Peyer's patch (tissue), 4 donors: ENCODE results near the gene MSH2.

Source experiments
- POLR2A ChIP-seq, 2 donors: fragments of 450-650 bp; IDR thresholded peaks; one replicate each; pipeline ENCODE4 v1.5.1; 2017; ENCODE audit warnings: antibody characterized with exemption in 2 of 2, mild to moderate bottlenecking in 2 of 2, moderate library complexity in 2 of 2
- TF ChIP-seq, protein P1 (sequence below), 6 experiments: fragments of 450-650 bp in 4 of 6; fragments of 200-600 bp in 2 of 6; sonication (generic) in 1 of 6; IDR thresholded peaks; one replicate each; pipeline ENCODE4 v1.5.1; 2017 to 2019; ENCODE audit warnings: antibody characterized with exemption in 6 of 6, mild to moderate bottlenecking in 3 of 6, moderate library complexity in 1 of 6

DNA sequence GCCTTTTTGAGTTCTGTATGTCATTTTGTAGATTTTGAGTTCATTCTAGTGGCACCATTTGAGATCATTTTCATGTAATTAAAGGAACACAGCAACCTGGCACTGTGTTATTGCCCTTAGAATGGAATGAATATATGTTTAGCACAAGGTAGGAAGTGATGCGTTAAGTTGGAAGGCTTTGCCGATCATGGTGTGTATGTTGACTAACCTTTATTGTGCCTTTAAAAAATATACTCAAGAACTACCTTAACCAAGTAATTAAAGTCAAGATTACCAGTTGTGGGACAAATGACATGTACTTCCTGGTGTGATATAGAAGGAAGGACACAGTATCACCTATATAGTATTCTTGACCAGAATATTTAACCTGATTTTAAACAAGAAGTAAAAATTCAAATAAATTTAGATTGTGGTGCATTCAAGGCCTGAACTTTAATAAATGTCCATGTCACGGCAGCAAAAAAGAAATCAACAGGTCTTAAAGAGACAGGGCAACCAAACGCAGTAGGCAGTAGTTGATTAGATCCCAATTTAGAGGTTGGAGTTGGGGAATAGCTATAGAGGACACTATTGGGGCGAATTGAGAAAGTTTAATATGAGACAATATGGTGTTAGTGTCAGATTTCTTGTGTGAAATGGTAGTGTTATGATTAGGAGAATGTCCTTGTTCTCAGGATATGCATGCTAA, 68.6 kb downstream of the MSH2 start:
- TF ChIP-seq, protein P1, sequence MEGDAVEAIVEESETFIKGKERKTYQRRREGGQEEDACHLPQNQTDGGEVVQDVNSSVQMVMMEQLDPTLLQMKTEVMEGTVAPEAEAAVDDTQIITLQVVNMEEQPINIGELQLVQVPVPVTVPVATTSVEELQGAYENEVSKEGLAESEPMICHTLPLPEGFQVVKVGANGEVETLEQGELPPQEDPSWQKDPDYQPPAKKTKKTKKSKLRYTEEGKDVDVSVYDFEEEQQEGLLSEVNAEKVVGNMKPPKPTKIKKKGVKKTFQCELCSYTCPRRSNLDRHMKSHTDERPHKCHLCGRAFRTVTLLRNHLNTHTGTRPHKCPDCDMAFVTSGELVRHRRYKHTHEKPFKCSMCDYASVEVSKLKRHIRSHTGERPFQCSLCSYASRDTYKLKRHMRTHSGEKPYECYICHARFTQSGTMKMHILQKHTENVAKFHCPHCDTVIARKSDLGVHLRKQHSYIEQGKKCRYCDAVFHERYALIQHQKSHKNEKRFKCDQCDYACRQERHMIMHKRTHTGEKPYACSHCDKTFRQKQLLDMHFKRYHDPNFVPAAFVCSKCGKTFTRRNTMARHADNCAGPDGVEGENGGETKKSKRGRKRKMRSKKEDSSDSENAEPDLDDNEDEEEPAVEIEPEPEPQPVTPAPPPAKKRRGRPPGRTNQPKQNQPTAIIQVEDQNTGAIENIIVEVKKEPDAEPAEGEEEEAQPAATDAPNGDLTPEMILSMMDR (IDR thresholded peaks at IDR 0.05) = no peak
- no peak for TF ChIP-seq POLR2A (IDR thresholded peaks at IDR 0.05)
